ENCODE data around the gene MID1. TPM values are rescaled to one million over a fixed set of nuclear protein-coding genes. Genes with fewer than 3 reads are reported as not detected.

Gene MID1
- total RNA-seq, 4 donors from 2014 or later, result 17.0 to 23.4 (median 19.0) TPM

- no peak for TF ChIP-seq POLR2AphosphoS5 (IDR thresholded peaks at IDR 0.05)
- TF ChIP-seq, protein P1, sequence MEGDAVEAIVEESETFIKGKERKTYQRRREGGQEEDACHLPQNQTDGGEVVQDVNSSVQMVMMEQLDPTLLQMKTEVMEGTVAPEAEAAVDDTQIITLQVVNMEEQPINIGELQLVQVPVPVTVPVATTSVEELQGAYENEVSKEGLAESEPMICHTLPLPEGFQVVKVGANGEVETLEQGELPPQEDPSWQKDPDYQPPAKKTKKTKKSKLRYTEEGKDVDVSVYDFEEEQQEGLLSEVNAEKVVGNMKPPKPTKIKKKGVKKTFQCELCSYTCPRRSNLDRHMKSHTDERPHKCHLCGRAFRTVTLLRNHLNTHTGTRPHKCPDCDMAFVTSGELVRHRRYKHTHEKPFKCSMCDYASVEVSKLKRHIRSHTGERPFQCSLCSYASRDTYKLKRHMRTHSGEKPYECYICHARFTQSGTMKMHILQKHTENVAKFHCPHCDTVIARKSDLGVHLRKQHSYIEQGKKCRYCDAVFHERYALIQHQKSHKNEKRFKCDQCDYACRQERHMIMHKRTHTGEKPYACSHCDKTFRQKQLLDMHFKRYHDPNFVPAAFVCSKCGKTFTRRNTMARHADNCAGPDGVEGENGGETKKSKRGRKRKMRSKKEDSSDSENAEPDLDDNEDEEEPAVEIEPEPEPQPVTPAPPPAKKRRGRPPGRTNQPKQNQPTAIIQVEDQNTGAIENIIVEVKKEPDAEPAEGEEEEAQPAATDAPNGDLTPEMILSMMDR (IDR thresholded peaks at IDR 0.05), result no peak
- no peak for TF ChIP-seq EP300 (IDR thresholded peaks at IDR 0.05)
- no peaks in the 10 kb centered on the region for H3K27me3 ChIP-seq
- ATAC-seq, result no peak
- H3K4me3 ChIP-seq, result no peak overlapping the region
- no peaks in the 10 kb centered on the region for H3K9me3 ChIP-seq
- H3K27ac ChIP-seq, result no peak overlapping the region
- no peaks in the 10 kb centered on the region for H3K4me1 ChIP-seq
- H3K36me3 ChIP-seq, result no peaks in the 10 kb centered on the region
Measured at GRCh38 chrX:10538831-10539230, 81.6 kb downstream of the MID1 start.

DNA sequence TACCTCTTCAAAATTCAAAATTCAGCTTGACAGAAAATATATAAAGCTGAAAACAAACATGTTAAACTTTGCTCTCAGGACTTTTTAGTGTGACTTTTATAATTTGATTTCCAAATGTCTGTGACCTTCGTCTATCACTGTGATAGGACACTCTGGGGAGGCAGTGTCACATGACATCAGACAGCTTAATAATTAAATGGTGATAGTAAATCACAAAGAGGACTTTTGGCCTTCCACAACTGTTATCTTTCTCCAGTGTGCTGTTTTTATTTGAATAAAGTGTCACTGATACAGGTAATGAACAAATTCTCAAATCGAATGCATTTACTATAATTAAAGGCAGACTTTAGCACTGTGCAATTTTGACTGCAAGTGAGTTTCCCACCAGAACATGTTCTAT lies 83.1 kb downstream of the MID1 start:
- H3K36me3 ChIP-seq, result no peaks in the 10 kb centered on the region
- H3K27me3 ChIP-seq, result no peaks in the 10 kb centered on the region
- 82 to 86% methylated on average over 2 of the region's 2 CpGs for WGBS, 2 donors (ENCODE audit: low coverage in 1 of 2)
- no peak for TF ChIP-seq EP300 (IDR thresholded peaks at IDR 0.05)
- TF ChIP-seq POLR2A (IDR thresholded peaks at IDR 0.05), result no peak
- TF ChIP-seq POLR2AphosphoS5 (IDR thresholded peaks at IDR 0.05), result no peak
- TF ChIP-seq, protein P1 (IDR thresholded peaks at IDR 0.05), result no peak
- H3K9me3 ChIP-seq, result no peaks in the 10 kb centered on the region
- H3K27ac ChIP-seq, result no peak overlapping the region
- no peak overlapping the region for H3K4me3 ChIP-seq
- no peaks in the 10 kb centered on the region for H3K4me1 ChIP-seq
- ATAC-seq, result no peak

GRCh38 chrX:10536744-10537143 lies 83.6 kb downstream of the MID1 start:
- Histone ChIP-seq H3K27me3 (no peaks in the 10 kb centered on the region), H3K36me3 (no peaks in the 10 kb centered on the region), H3K27ac (no peak overlapping the region), H3K9me3 (no peaks in the 10 kb centered on the region), H3K4me3 (no peak overlapping the region), H3K4me1 (no peaks in the 10 kb centered on the region)
- WGBS, 2 donors (ENCODE audit: low coverage in 1 of 2), result 58 to 70% methylated on average over 3 of the region's 5 CpGs
- TF ChIP-seq EP300 (IDR thresholded peaks at IDR 0.05) (no peak), POLR2AphosphoS5 (IDR thresholded peaks at IDR 0.05) (no peak), POLR2A (IDR thresholded peaks at IDR 0.05) (no peak)
- TF ChIP-seq, protein P1 (IDR thresholded peaks at IDR 0.05), result no peak
- ATAC-seq, result no peak

DNA sequence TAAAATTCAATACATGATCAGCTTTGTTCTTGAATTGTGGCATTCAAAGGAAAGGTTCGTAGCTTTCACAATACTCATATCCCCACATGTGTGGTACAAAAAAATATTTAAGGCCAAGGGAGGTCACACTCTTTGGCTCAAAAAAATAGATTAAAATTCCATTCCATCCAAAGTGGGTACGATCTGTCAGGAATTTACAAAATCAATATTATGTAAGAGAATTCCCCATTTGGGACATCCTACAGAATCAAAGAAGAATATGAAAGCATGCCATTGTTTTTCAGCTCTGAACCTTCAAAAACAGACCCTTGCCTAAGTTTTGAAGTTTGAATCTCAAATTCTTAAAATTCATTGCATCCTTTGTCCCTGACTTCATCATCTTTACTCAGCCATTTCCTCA lies 85.8 kb downstream of the MID1 start:
- no peaks in the 10 kb centered on the region for H3K36me3 ChIP-seq
- no peaks in the 10 kb centered on the region for H3K27me3 ChIP-seq
- TF ChIP-seq POLR2A (IDR thresholded peaks at IDR 0.05) (no peak), EP300 (IDR thresholded peaks at IDR 0.05) (no peak), POLR2AphosphoS5 (IDR thresholded peaks at IDR 0.05) (no peak)
- TF ChIP-seq, protein P1 (IDR thresholded peaks at IDR 0.05), result no peak
- H3K27ac ChIP-seq, result no peak overlapping the region
- WGBS, 2 donors (ENCODE audit: low coverage in 1 of 2), result 67 to 73% methylated on average over 1 to 2 of the region's 2 CpGs
- ATAC-seq, result no peak
- no peak overlapping the region for H3K4me3 ChIP-seq
- H3K4me1 ChIP-seq, result no peaks in the 10 kb centered on the region
- no peaks in the 10 kb centered on the region for H3K9me3 ChIP-seq

- 55 to 91% methylated on average over 1 of the region's 1 CpG for WGBS, 2 donors (ENCODE audit: low coverage in 1 of 2)
- TF ChIP-seq, protein P1 (IDR thresholded peaks at IDR 0.05), result no peak
- no peak for TF ChIP-seq POLR2A (IDR thresholded peaks at IDR 0.05)
- TF ChIP-seq POLR2AphosphoS5 (IDR thresholded peaks at IDR 0.05), result no peak
- no peak for TF ChIP-seq EP300 (IDR thresholded peaks at IDR 0.05)
- ATAC-seq, result no peak
- Histone ChIP-seq H3K27me3 (no peaks in the 10 kb centered on the region), H3K9me3 (no peaks in the 10 kb centered on the region), H3K4me3 (no peak overlapping the region), H3K27ac (no peak overlapping the region), H3K4me1 (no peaks in the 10 kb centered on the region), H3K36me3 (no peaks in the 10 kb centered on the region)
Measured at GRCh38 chrX:10533696-10534365, 86.6 kb downstream of the MID1 start.
